Measurements from ENCODE around the gene GRK5. TPM values are rescaled to one million over a fixed set of nuclear protein-coding genes. Genes with fewer than 3 reads are reported as not detected.

The GRK5 gene
- polyA plus RNA-seq, 1 donor from 2014 or later = 34.9 TPM

DNA sequence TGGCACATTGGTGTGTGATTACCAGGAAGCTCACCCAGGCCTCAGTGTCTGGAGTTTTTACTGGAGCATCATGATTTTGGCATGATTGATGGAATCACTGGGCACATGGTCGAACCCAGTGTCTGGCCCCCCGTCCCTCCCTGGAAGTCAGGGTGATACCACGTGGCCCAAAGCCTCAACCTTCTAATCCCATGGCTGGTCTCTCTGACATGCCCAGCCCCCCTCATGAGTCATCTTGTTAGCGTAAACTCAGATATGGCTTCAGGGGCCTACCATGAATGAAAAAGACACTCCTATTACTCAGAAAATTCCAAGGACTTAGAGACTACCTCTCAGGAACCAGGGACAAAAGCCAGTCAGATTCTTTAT is 109.3 kb downstream of the GRK5 start:
- H3K9me3 ChIP-seq (ENCODE audit: low read length) = no peaks in the 10 kb centered on the region
- H3K9me2 ChIP-seq (ENCODE audit: insufficient read depth, low read length) = no peaks in the 10 kb centered on the region
- no peak overlapping the region for H3K27ac ChIP-seq (ENCODE audit: low read length)
- no peaks in the 10 kb centered on the region for H3K36me3 ChIP-seq (ENCODE audit: insufficient read depth, low read length)
- no peak overlapping the region for H3K9ac ChIP-seq (ENCODE audit: low read length)
- no peaks in the 10 kb centered on the region for H3F3A ChIP-seq (ENCODE audit: insufficient read depth, low read length, poor library complexity, severe bottlenecking)
- H3K27me3 ChIP-seq (ENCODE audit: insufficient read depth, low read depth, low read length) = no peaks in the 10 kb centered on the region
- H3K4me3 ChIP-seq (ENCODE audit: low read length) = no peak overlapping the region
- H3K79me2 ChIP-seq (replicated peaks; ENCODE audit: insufficient read depth, low read length) = no peaks in the 10 kb centered on the region
- H4K20me1 ChIP-seq (ENCODE audit: insufficient read depth) = no peaks in the 10 kb centered on the region
- TF ChIP-seq RAD21 (conservative IDR thresholded peaks at IDR 0.05) (no peak), SMC3 (conservative IDR thresholded peaks at IDR 0.05; ENCODE audit: poor library complexity) (no peak), EP300 (conservative IDR thresholded peaks at IDR 0.05; ENCODE audit: poor library complexity, severe bottlenecking) (no peak), CTCF (IDR thresholded peaks at IDR 0.05; ENCODE audit: poor library complexity, severe bottlenecking) (no peak), EZH2 (IDR thresholded peaks at IDR 0.05; ENCODE audit: borderline replicate concordance, insufficient read depth, low read length, poor library complexity, severe bottlenecking) (no peak), POLR2AphosphoS5 (IDR thresholded peaks at IDR 0.05) (no peak), REST (IDR thresholded peaks at IDR 0.05; ENCODE audit: borderline replicate concordance) (no peak)
- no peak overlapping the region for H3K4me2 ChIP-seq (ENCODE audit: low read length)
- H2AFZ ChIP-seq (ENCODE audit: low read depth, low read length) = no peak overlapping the region

- TF ChIP-seq REST (IDR thresholded peaks at IDR 0.05; ENCODE audit: borderline replicate concordance) (no peak), EZH2 (IDR thresholded peaks at IDR 0.05; ENCODE audit: borderline replicate concordance, insufficient read depth, low read length, poor library complexity, severe bottlenecking) (no peak), CTCF (IDR thresholded peaks at IDR 0.05; ENCODE audit: poor library complexity, severe bottlenecking) (no peak), TAF1 (IDR thresholded peaks at IDR 0.05; ENCODE audit: low read depth) (no peak), MXI1 (conservative IDR thresholded peaks at IDR 0.05; ENCODE audit: poor library complexity, severe bottlenecking) (no peak), EP300 (conservative IDR thresholded peaks at IDR 0.05; ENCODE audit: poor library complexity, severe bottlenecking) (no peak), RAD21 (conservative IDR thresholded peaks at IDR 0.05) (no peak), POLR2AphosphoS5 (IDR thresholded peaks at IDR 0.05) (no peak), SMC3 (conservative IDR thresholded peaks at IDR 0.05; ENCODE audit: poor library complexity) (no peak)
- Histone ChIP-seq H2AFZ (ENCODE audit: low read depth, low read length) (no peak overlapping the region), H3K9me3 (ENCODE audit: low read length) (no peaks in the 10 kb centered on the region), H3K36me3 (ENCODE audit: insufficient read depth, low read length) (no peaks in the 10 kb centered on the region), H3K9ac (ENCODE audit: low read length) (no peak overlapping the region), H3K79me2 (replicated peaks; ENCODE audit: insufficient read depth, low read length) (no peaks in the 10 kb centered on the region), H3K4me2 (ENCODE audit: low read length) (no peak overlapping the region), H3K27ac (ENCODE audit: low read length) (no peak overlapping the region), H3F3A (ENCODE audit: insufficient read depth, low read length, poor library complexity, severe bottlenecking) (no peaks in the 10 kb centered on the region), H3K9me2 (ENCODE audit: insufficient read depth, low read length) (no peaks in the 10 kb centered on the region), H3K27me3 (ENCODE audit: insufficient read depth, low read depth, low read length) (no peaks in the 10 kb centered on the region), H4K20me1 (ENCODE audit: insufficient read depth) (no peaks in the 10 kb centered on the region), H3K4me3 (ENCODE audit: low read length) (no peak overlapping the region)
These were observed 111.2 kb downstream of the GRK5 start for GRCh38 chr10:119318411-119319160.
